ENCODE results near the gene LAMB3.

- no peak for TF ChIP-seq CTCF (IDR thresholded peaks at IDR 0.05)
- peak; percentile 39; the same call in 1 of the 2 replicates for TF ChIP-seq POLR2AphosphoS5 (IDR thresholded peaks at IDR 0.05; ENCODE audit: low read depth, low read length)
- no peak for TF ChIP-seq FOXJ3 (CRISPR knock-in tag; IDR thresholded peaks at IDR 0.05)
- TF ChIP-seq EZH2phosphoT487 (IDR thresholded peaks at IDR 0.05; ENCODE audit: borderline replicate concordance, low read depth), result no peak
- no peak for TF ChIP-seq RAD21 (IDR thresholded peaks at IDR 0.05; ENCODE audit: low read length)
- TF ChIP-seq MEF2A (IDR thresholded peaks at IDR 0.05; ENCODE audit: borderline replicate concordance, low read depth), result peak; percentile 56
- TF ChIP-seq EP300 (IDR thresholded peaks at IDR 0.05; ENCODE audit: borderline replicate concordance in 1 of 2, low read depth in 1 of 2, low read length in 1 of 2), result peak in 1 of 2 experiments; percentile 95; a peak in 2 of 4 replicates
- TF ChIP-seq MAX (IDR thresholded peaks at IDR 0.05; ENCODE audit: low read depth), result 0 out of 2 replicates have a peak, but pooled peaks have one; percentile 37
- TF ChIP-seq YY1 (IDR thresholded peaks at IDR 0.05; ENCODE audit: low read depth), result no peak; the same call in 1 of the 2 replicates
Observed at GRCh38 chr1:209688746-209689234, 36.6 kb upstream of the LAMB3 start.
